ENCODE results near the gene PLEKHA3.
"Not testable (repeated sequence)": the region's sequence is repeated elsewhere in the genome, so short reads cannot be mapped to it uniquely, and the experiment has no call there.

Gene PLEKHA3

DNA sequence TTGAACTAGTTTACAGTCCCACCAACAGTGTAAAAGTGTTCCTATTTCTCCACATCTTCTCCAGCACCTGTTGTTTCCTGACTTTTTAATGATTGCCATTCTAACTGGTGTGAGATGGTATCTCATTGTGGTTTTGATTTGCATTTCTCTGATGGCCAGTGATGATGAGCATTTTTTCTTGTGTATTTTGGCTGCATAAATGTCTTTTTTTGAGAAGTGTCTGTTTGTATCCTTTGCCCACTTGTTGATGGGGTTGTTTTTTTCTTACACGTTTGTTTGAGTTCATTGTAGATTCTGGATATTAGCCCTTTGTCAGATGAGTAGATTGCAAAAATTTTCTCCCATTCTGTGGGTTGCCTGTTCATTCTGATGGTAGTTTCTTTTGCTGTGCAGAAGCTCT is 45.2 kb downstream of the PLEKHA3 start:
- DNase-seq: not testable (repeated sequence)

- no peak for DNase-seq
These were observed 46.0 kb downstream of the PLEKHA3 start for GRCh38 chr2:178526256-178526655.

DNA sequence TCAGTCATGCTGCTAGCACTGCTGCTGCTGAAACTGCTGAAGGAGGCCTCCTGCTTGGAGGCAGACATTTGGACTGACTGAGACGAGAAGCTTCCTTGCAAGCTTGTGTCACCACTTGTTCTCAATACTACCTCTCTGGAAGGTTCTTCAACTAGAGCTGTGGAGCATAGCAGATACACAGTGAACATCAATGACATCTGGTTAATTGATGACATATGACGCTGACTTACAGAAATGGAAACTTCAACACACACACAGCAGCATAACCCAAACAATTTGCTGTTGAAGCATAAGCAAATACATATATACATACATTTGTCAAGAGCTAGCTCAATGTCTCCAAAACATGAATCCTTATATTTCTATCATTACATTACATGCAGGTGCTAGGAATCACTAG is 47.3 kb downstream of the PLEKHA3 start:
- DNase-seq: no peak

DNA sequence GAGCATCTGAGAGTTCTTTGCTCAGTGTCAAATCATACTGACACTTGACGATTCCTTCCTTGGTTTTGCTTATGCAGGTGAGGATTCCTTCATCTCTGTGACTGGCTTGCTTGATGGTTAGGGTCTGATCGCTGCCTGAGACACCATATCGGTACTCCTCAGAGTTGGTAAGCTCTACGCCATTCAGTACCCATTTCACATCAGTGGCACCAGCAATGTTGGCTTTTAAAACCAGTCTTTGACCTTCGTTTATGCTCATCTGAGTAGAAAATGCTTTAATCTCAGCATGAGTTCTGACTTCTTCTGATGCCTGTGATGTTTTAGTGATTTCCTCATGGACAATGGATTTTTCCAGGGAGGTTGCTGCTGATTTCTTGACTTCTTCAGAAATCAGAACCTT is 48.4 kb downstream of the PLEKHA3 start:
- no peak for DNase-seq

GRCh38 chr2:178529194-178529593 is 48.9 kb downstream of the PLEKHA3 start:
- DNase-seq: no peak

DNA sequence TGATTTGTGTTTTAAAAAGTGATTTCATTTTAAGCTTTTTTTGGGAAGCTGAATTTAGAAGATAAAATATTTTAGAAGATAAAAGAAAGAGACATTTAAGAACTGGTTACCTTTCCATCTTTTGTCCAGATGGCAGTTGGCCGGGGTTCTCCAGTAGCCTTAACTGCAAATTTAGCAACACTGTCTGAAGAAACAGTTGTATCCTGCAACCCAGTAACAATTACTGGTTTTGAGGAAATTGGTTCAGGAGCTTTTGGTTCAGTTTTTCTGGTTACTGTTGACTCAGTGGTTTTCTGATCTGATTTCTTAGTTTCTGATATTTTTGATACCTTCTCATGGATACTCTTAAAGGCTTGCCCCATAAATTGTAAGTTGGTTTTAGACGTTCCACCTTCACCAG is 49.9 kb downstream of the PLEKHA3 start:
- no peak for DNase-seq

- no peak for DNase-seq
These were observed 50.4 kb downstream of the PLEKHA3 start for GRCh38 chr2:178530625-178531142.

GRCh38 chr2:178531168-178531567 is 50.9 kb downstream of the PLEKHA3 start:
- DNase-seq: no peak

DNA sequence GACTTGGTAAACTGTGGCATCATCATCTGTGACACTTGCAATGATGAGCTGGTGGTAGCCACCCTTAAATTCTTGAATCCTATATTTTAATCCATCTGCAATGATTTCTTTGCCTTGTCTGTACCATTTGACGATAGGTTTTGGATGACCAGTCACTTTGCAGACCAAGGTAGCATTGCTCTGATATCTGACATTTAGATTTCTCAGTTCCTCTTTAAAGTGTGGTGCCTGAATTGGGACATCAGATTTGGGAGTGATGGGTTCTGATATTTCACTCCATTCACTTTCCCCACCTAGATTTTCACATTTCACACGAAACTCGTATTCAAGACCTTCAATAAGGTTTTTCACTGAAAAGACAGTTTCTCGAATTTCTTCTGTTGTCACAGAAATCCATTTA is 55.8 kb downstream of the PLEKHA3 start:
- DNase-seq: no peak

- no peak for DNase-seq
These were observed 61.9 kb downstream of the PLEKHA3 start for GRCh38 chr2:178542161-178542560.

DNA sequence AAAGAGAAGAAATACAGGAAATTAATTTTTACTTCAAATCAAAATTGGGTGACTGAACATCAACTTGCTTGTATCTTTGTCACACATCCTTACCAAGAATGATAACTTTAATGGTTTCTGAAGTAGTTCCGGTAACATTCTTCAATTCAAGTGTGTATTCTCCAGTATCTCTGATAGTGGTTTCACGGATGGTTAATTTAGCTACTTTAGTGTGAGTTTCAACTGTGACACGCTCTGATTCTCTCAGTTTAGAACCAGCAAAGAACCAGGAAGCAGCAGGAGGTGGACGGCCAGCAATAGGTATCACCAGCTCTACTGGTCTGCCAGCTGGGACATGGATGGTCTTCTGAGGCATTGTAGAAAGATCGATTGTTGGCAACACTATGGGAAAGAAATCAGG is 62.3 kb downstream of the PLEKHA3 start:
- DNase-seq: no peak

- DNase-seq: peak; percentile 18
These were observed 70.1 kb downstream of the PLEKHA3 start for GRCh38 chr2:178550352-178550751.

DNA sequence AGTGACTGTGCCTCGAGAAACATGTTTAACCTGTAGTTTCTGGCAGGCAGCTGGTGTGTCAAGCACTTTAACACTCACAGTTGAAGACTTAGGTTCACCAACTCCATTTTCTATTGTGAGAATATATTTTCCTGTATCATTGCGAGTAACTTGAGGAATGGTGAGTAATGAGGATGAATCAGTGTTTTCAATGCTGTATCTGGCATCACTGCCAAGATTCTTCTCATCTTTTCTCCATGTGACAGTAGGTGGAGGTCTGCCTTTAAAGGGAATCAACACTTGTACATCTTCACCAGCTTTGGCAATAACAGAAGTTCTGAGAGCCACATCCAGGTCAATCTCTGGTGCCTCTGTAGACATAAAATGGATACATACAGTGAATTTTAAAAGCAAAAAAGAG is 72.8 kb downstream of the PLEKHA3 start:
- no peak for DNase-seq
